Keratinocyte (primary cell): ENCODE data around the gene GRIK4.

Experiments
- CTCF ChIP-seq, 3 experiments: IDR thresholded peaks in 1 of 3; conservative IDR thresholded peaks in 1 of 3; optimal IDR thresholded peaks in 1 of 3; 2 replicates in 2 of 3; 3 replicates in 1 of 3; pipeline versions ENCODE3 to v1.5.1; 2011; ENCODE audit warnings: low read length in 3 of 3, mild to moderate bottlenecking in 3 of 3, moderate library complexity in 2 of 3, control low read depth in 1 of 3, inconsistent platforms in 1 of 3; ENCODE audit not compliant: insufficient read depth in 2 of 3; ENCODE audit errors: extremely low read depth in 1 of 3
- EZH2 ChIP-seq: IDR thresholded peaks from one replicate; pipeline ENCODE4 v1.6.1; 2012; ENCODE audit warnings: inconsistent platforms, mild to moderate bottlenecking, low read length, moderate library complexity

- TF ChIP-seq EZH2, result no peak
- TF ChIP-seq CTCF (optimal IDR thresholded peaks at IDR 0.05 in 1 of 3, IDR thresholded peaks at IDR 0.05 in 1 of 3, conservative IDR thresholded peaks at IDR 0.05 in 1 of 3; ENCODE audit: extremely low read depth in 1 of 3, insufficient read depth in 2 of 3, low read length in 3 of 3), result no peak
Measured at GRCh38 chr11:120903686-120904085, 392.1 kb downstream of the GRIK4 start.
